Measurements from ENCODE around the gene TMEM131. TPM values are rescaled to one million over a fixed set of nuclear protein-coding genes. Genes with fewer than 3 reads are reported as not detected.
"Not testable (repeated sequence)": the region's sequence is repeated elsewhere in the genome, so short reads cannot be mapped to it uniquely, and the experiment has no call there.

Gene TMEM131
- total RNA-seq, 1 donor from 2014 or later, result 31.4 TPM

DNA sequence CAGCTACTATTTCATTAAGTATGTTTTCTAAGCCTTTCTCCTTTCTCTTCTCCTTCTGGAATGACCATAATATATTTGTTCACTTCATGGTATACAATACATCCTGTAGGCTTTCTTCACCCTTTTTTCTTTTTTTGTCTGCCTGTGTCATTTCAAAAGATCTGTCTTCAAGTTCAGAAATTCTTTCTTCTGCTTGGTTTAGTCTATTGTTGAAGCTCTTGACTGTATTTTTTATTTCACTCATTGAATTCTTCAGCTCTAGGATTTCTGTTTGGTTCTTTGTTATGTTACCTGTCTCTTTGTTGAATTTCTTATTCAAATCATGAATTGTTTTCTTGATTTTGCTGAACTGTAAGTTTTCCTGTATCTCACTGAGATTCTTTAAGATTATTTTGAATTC, 109.9 kb downstream of the TMEM131 start:
- Mint-ChIP-seq H3K27me3 (ENCODE audit: low read depth) (no peaks in the 10 kb centered on the region), H3K4me1 (ENCODE audit: low read depth) (no peaks in the 10 kb centered on the region), H3K36me3 (ENCODE audit: low read depth) (peaks cover 28% of the 10 kb centered on the region), H3K9me3 (ENCODE audit: low read depth) (peaks cover 18% of the 10 kb centered on the region), H3K27ac (ENCODE audit: unreplicated experiment) (no peak overlapping the region), H3K4me3 (ENCODE audit: unreplicated experiment) (no peak overlapping the region)
- DNase-seq (ENCODE audit: low spot score), result no peak
- TF ChIP-seq, protein P1, sequence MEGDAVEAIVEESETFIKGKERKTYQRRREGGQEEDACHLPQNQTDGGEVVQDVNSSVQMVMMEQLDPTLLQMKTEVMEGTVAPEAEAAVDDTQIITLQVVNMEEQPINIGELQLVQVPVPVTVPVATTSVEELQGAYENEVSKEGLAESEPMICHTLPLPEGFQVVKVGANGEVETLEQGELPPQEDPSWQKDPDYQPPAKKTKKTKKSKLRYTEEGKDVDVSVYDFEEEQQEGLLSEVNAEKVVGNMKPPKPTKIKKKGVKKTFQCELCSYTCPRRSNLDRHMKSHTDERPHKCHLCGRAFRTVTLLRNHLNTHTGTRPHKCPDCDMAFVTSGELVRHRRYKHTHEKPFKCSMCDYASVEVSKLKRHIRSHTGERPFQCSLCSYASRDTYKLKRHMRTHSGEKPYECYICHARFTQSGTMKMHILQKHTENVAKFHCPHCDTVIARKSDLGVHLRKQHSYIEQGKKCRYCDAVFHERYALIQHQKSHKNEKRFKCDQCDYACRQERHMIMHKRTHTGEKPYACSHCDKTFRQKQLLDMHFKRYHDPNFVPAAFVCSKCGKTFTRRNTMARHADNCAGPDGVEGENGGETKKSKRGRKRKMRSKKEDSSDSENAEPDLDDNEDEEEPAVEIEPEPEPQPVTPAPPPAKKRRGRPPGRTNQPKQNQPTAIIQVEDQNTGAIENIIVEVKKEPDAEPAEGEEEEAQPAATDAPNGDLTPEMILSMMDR (IDR thresholded peaks at IDR 0.05), result no peak

DNA sequence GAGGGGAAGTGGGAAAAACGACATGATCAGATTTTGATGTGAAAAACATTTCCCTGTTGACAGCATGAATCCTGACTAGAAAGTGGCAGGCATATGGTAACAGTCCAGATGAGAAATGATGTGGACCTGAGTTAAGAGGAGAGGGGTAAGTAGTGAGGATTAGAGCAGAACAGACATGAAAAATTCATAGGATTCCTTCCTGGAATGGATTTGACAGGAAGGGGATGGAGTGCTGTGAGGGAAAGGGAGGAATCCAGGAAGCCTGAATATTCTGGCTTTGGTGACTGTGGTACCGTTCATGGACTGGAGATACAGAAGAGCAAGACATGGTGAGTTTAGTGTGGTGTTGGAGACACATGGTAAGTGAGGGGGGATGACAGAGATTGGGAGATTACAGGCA, 115.4 kb downstream of the TMEM131 start:
- Mint-ChIP-seq H3K36me3 (ENCODE audit: low read depth) (peaks cover 15% of the 10 kb centered on the region), H3K9me3 (ENCODE audit: low read depth) (peaks cover 13% of the 10 kb centered on the region), H3K4me3 (ENCODE audit: unreplicated experiment) (no peak overlapping the region), H3K4me1 (ENCODE audit: low read depth) (no peaks in the 10 kb centered on the region), H3K27me3 (ENCODE audit: low read depth) (no peaks in the 10 kb centered on the region), H3K27ac (ENCODE audit: unreplicated experiment) (no peak overlapping the region)
- no peak for DNase-seq (ENCODE audit: low spot score)
- TF ChIP-seq, protein P1 (IDR thresholded peaks at IDR 0.05), result no peak

DNA sequence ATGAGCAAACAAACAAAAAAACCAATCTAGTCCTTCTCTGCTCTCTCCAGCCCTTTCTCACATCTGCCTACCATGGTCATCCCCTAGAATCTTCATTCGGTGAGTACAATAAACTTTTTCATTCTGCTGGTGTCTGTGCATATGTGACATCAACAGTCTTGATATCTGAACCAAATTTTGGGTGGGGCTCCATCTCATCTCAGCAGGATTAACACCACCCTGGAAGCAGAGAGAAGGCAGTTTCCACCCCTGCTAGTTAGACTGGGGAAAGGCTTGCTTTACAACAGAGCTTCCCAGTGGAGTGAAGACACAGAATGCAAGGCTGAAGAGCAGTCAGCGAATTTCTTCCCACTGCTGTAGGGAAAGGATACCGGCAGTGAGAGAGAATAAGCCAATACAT, 116.9 kb downstream of the TMEM131 start:
- Mint-ChIP-seq H3K36me3 (ENCODE audit: low read depth) (peaks cover 8% of the 10 kb centered on the region), H3K9me3 (ENCODE audit: low read depth) (peaks cover 11% of the 10 kb centered on the region), H3K27me3 (ENCODE audit: low read depth) (no peaks in the 10 kb centered on the region), H3K27ac (ENCODE audit: unreplicated experiment) (no peak overlapping the region), H3K4me3 (ENCODE audit: unreplicated experiment) (no peak overlapping the region), H3K4me1 (ENCODE audit: low read depth) (no peaks in the 10 kb centered on the region)
- DNase-seq (ENCODE audit: low spot score), result no peak
- TF ChIP-seq, protein P1 (IDR thresholded peaks at IDR 0.05), result no peak

DNA sequence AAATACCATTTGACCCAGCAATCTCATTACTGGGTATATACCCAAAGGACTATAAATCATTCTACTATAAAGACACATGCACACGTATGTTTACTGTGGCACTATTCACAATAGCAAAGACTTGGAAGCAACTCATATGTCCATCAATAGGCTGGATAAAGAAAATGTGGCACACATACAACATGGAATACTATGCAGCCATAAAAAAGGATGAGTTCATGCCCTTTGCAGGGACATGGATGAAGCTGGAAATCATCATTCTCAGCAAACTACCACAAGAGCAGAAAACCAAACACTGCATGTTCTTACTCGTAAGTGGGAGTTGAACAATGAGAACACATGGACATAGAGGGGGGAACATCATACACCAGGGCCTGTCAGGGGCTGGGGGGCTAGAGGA, 117.4 kb downstream of the TMEM131 start:
- not testable (repeated sequence) for H3K4me3 Mint-ChIP-seq (ENCODE audit: unreplicated experiment); H3K4me1 Mint-ChIP-seq (ENCODE audit: low read depth); DNase-seq (ENCODE audit: low spot score); H3K36me3 Mint-ChIP-seq (ENCODE audit: low read depth); H3K27ac Mint-ChIP-seq (ENCODE audit: unreplicated experiment); H3K27me3 Mint-ChIP-seq (ENCODE audit: low read depth)
- H3K9me3 Mint-ChIP-seq (ENCODE audit: low read depth), result peaks cover 12% of the 10 kb centered on the region

DNA sequence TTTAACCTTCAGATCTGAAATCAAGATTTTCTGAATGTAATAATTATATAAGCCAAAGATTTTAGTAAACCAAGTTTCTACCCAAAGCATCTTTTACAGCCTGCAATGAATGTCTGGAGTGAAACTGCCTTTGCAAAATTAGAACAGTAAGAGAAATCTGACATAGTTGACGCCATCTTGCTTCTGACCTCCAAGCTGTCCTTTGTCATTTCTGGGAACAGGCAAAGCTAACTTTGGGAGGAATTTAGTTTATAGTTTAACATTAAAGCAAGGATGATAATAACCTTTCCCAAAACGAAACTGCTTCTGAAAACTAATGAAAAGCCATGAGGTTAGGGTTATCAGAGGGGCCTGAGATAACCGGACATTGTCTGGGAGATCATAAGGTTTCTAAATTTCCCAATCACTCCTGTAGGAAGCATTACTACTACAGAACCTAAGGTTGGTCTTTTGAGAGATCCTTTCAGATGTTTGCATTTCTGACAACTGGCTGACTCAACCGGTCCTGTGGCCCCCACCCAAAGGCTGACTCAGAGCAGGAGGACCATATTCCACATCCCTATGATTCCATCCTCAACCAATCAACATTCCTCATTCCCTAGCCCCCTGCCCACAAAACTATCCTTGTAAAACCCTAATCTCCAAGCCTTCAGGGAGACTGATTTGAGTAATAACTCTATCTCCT, 124.5 kb downstream of the TMEM131 start:
- H3K27ac Mint-ChIP-seq (ENCODE audit: unreplicated experiment), result peak overlapping the region; percentile 96
- peaks cover 37% of the 10 kb centered on the region for H3K4me1 Mint-ChIP-seq (ENCODE audit: low read depth)
- no peaks in the 10 kb centered on the region for H3K27me3 Mint-ChIP-seq (ENCODE audit: low read depth)
- DNase-seq (ENCODE audit: low spot score), result no peak
- no peak overlapping the region for H3K4me3 Mint-ChIP-seq (ENCODE audit: unreplicated experiment)
- no peaks in the 10 kb centered on the region for H3K36me3 Mint-ChIP-seq (ENCODE audit: low read depth)
- peaks cover 6% of the 10 kb centered on the region for H3K9me3 Mint-ChIP-seq (ENCODE audit: low read depth)
- TF ChIP-seq, protein P1 (IDR thresholded peaks at IDR 0.05), result no peak

DNA sequence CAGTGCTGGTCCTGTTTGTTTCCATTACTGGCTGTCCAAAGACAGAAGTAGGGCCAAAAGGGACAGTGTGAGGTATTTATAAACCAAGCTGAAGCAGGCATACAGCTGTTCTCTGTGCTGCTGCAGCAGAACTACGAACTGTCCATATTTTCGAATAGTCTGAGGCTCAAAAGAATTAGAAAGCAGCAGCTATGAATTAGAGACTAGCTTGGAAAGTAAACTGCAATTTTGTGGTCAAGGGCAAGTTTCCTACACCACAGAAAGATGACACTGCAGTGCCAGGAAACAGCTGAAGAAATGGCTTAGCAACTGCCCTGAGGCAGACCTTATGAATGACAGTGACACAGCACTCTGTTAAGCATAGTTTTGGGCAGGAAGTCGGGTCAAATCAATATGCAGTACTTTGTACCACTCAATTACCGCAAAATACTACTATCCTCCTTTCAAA, 125.3 kb downstream of the TMEM131 start:
- no peak for DNase-seq (ENCODE audit: low spot score)
- TF ChIP-seq, protein P1 (IDR thresholded peaks at IDR 0.05), result peak; percentile 29
- H3K27me3 Mint-ChIP-seq (ENCODE audit: low read depth), result no peaks in the 10 kb centered on the region
- H3K4me1 Mint-ChIP-seq (ENCODE audit: low read depth), result peaks cover 37% of the 10 kb centered on the region
- no peaks in the 10 kb centered on the region for H3K36me3 Mint-ChIP-seq (ENCODE audit: low read depth)
- peak overlapping the region; percentile 96 for H3K27ac Mint-ChIP-seq (ENCODE audit: unreplicated experiment)
- no peak overlapping the region for H3K4me3 Mint-ChIP-seq (ENCODE audit: unreplicated experiment)
- peaks cover 6% of the 10 kb centered on the region for H3K9me3 Mint-ChIP-seq (ENCODE audit: low read depth)

Data from chondrocyte (in vitro differentiated cells).